Vagina (tissue), 2 donors: ENCODE results near the gene C17orf75.

ENCODE experiments used
- POLR2A ChIP-seq, 2 donors: fragments of 450-650 bp; IDR thresholded peaks; one replicate each; pipeline ENCODE4 v1.6.1; 2017; ENCODE audit warnings: antibody characterized with exemption in 2 of 2, mild to moderate bottlenecking in 2 of 2, moderate library complexity in 2 of 2
- POLR2AphosphoS5 ChIP-seq, 2 donors: sonication (generic); formaldehyde crosslinking; IDR thresholded peaks; one replicate each; pipeline ENCODE4 v1.9.0; 2017; ENCODE audit warnings: antibody characterized with exemption in 2 of 2, mild to moderate bottlenecking in 2 of 2, low read depth in 1 of 2; ENCODE audit not compliant: insufficient read depth in 1 of 2
- TF ChIP-seq, protein P1 (sequence below), 3 experiments: fragments of 450-650 bp in 2 of 3; fragments of 200-600 bp in 1 of 3; sonication (generic) in 1 of 3; IDR thresholded peaks; one replicate each; pipeline ENCODE4 v1.5.1; 2017 to 2019; ENCODE audit warnings: antibody characterized with exemption in 3 of 3, mild to moderate bottlenecking in 2 of 3, moderate library complexity in 2 of 3

DNA sequence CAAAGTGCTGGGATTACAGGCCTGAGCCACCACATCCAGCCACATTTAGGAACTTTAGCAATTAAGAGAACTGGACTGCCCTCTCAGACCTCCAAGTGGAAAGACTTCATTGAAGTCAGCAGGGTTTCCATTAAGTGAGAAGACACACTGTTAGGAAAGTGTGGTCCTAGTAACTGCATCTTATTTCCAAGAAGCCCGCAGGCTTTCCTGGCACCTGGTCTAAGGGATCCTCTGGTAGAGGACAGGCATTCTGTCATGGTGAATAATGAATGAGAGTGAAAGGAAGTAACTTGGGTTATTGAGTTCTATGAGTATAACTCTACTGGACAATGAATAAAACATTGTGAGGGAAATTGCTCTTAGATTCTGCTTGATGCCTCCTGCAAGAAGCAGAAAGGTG is 14.1 kb downstream of the C17orf75 start:
- no peak for TF ChIP-seq POLR2A (IDR thresholded peaks at IDR 0.05)
- TF ChIP-seq, protein P1, sequence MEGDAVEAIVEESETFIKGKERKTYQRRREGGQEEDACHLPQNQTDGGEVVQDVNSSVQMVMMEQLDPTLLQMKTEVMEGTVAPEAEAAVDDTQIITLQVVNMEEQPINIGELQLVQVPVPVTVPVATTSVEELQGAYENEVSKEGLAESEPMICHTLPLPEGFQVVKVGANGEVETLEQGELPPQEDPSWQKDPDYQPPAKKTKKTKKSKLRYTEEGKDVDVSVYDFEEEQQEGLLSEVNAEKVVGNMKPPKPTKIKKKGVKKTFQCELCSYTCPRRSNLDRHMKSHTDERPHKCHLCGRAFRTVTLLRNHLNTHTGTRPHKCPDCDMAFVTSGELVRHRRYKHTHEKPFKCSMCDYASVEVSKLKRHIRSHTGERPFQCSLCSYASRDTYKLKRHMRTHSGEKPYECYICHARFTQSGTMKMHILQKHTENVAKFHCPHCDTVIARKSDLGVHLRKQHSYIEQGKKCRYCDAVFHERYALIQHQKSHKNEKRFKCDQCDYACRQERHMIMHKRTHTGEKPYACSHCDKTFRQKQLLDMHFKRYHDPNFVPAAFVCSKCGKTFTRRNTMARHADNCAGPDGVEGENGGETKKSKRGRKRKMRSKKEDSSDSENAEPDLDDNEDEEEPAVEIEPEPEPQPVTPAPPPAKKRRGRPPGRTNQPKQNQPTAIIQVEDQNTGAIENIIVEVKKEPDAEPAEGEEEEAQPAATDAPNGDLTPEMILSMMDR (IDR thresholded peaks at IDR 0.05), result no peak
- TF ChIP-seq POLR2AphosphoS5 (IDR thresholded peaks at IDR 0.05; ENCODE audit: insufficient read depth in 1 of 2, low read depth in 1 of 2), result no peak
